B cell (primary cell): ENCODE data around the gene ABCA9.

Source experiments
- EZH2 ChIP-seq: IDR thresholded peaks from 2 replicates; pipeline ENCODE4 v1.6.1; 2012; ENCODE audit warnings: borderline replicate concordance, low read depth, mild to moderate bottlenecking, moderate library complexity, low read length; ENCODE audit not compliant: insufficient read depth, poor library complexity, severe bottlenecking
- TF ChIP-seq, protein P1 (sequence below): fragments of 200-600 bp; IDR thresholded peaks from one replicate; pipeline ENCODE4 v1.8.0; 2022; ENCODE audit warnings: antibody characterized with exemption, mild to moderate bottlenecking

DNA sequence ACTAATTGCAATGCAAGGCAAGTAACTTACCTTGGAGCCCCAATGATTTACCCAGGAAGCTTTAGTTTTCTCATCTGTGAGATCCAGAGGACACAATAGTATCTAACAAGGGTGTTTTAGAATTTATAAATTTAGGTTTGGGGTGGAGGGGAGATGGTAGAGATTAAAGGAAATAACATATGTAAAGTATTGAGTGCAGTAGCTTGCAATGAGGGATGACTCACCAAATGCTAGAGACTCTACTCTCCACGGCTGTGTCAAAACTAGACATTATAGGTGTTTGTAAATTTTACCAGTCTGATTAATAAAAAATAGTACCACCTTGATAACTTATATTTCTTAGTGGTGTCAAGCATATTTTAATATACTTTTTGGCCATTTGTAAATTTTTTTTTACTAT lies 3.7 kb upstream of the ABCA9 start:
- TF ChIP-seq, protein P1, sequence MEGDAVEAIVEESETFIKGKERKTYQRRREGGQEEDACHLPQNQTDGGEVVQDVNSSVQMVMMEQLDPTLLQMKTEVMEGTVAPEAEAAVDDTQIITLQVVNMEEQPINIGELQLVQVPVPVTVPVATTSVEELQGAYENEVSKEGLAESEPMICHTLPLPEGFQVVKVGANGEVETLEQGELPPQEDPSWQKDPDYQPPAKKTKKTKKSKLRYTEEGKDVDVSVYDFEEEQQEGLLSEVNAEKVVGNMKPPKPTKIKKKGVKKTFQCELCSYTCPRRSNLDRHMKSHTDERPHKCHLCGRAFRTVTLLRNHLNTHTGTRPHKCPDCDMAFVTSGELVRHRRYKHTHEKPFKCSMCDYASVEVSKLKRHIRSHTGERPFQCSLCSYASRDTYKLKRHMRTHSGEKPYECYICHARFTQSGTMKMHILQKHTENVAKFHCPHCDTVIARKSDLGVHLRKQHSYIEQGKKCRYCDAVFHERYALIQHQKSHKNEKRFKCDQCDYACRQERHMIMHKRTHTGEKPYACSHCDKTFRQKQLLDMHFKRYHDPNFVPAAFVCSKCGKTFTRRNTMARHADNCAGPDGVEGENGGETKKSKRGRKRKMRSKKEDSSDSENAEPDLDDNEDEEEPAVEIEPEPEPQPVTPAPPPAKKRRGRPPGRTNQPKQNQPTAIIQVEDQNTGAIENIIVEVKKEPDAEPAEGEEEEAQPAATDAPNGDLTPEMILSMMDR: no peak
- no peak for TF ChIP-seq EZH2
